ENCODE measurements around the gene MFSD1.

The MFSD1 gene

GRCh38 chr3:158864492-158864891, 62.6 kb downstream of the MFSD1 start:
- no peak for DNase-seq (ENCODE audit: extremely low read depth in 1 of 2, low read depth in 1 of 2)

- DNase-seq (ENCODE audit: extremely low read depth in 1 of 2, low read depth in 1 of 2) = no peak
These were observed 73.8 kb downstream of the MFSD1 start for GRCh38 chr3:158875700-158876099.
